ENCODE data around the gene ESR1. TPM values are rescaled to one million over a fixed set of nuclear protein-coding genes. Genes with fewer than 3 reads are reported as not detected.
A peak's percentile ranks its signal among the peaks of the same experiment; 100 is the strongest.
"Not testable (repeated sequence)": the region's sequence is repeated elsewhere in the genome, so short reads cannot be mapped to it uniquely, and the experiment has no call there.

ESR1 gene
- polyA plus RNA-seq, 1 donor (not counting 4 experiments of a cell fraction or from before 2014, with no cell fraction given) = 0.22 TPM

- H3K9me1 ChIP-seq (ENCODE audit: control insufficient read depth, extremely low read depth, insufficient read depth, low read length) = no peaks in the 10 kb centered on the region
- no peaks in the 10 kb centered on the region for H3K79me2 ChIP-seq (ENCODE audit: control insufficient read depth, insufficient read depth, low read length)
- peak overlapping the region; percentile 19 for H2AFZ ChIP-seq (ENCODE audit: control insufficient read depth, low read length)
- no peak overlapping the region for H3K27ac ChIP-seq (ENCODE audit: control insufficient read depth, insufficient read depth, low read length)
- H3K36me3 ChIP-seq (ENCODE audit: control insufficient read depth in 2 of 2, extremely low read depth in 1 of 2, insufficient read depth in 2 of 2, low read length in 2 of 2) = no peaks in the 10 kb centered on the region
- no peak overlapping the region for H3K4me2 ChIP-seq (ENCODE audit: control insufficient read depth, extremely low read depth, insufficient read depth, low read depth, low read length)
- DNase-seq (ENCODE audit: low read depth, low spot score) (no peak), FAIRE-seq (peak; percentile 9)
- H3K9me3 ChIP-seq (ENCODE audit: control insufficient read depth, low read depth, low read length) = no peaks in the 10 kb centered on the region
- dilution Hi-C loops (cut with MboI; ENCODE audit: extremely low pct_ligation_motif_present, low sequenced_read_pairs) = no loop called here
- H4K20me1 ChIP-seq (ENCODE audit: control insufficient read depth, extremely low read depth, insufficient read depth, low read length) = no peaks in the 10 kb centered on the region
- H3K9ac ChIP-seq (ENCODE audit: control insufficient read depth, extremely low read depth, insufficient read depth, low read length) = no peak overlapping the region
- TF ChIP-seq CTCF (optimal IDR thresholded peaks at IDR 0.05 in 1 of 3, IDR thresholded peaks at IDR 0.05 in 1 of 3, conservative IDR thresholded peaks at IDR 0.05 in 1 of 3; ENCODE audit: extremely low read depth in 1 of 3, insufficient read depth in 2 of 3, low read length in 3 of 3) (no peak), EZH2 (IDR thresholded peaks at IDR 0.05; ENCODE audit: low read length) (no peak)
- H3K27me3 ChIP-seq (ENCODE audit: control insufficient read depth, extremely low read depth, insufficient read depth, low read length) = no peaks in the 10 kb centered on the region
- H3K4me1 ChIP-seq (ENCODE audit: control insufficient read depth, extremely low read depth, insufficient read depth, low read length) = peaks cover 3% of the 10 kb centered on the region
- no peak overlapping the region for H3K4me3 ChIP-seq (ENCODE audit: control insufficient read depth in 2 of 3, extremely low read depth in 1 of 3, insufficient read depth in 2 of 3, low read depth in 1 of 3, low read length in 3 of 3)
Measured at GRCh38 chr6:152135755-152136448, 328.4 kb downstream of the ESR1 start.

- Histone ChIP-seq H3K4me3 (ENCODE audit: control insufficient read depth in 2 of 3, extremely low read depth in 1 of 3, insufficient read depth in 2 of 3, low read depth in 1 of 3, low read length in 3 of 3) (no peak overlapping the region), H2AFZ (ENCODE audit: control insufficient read depth, low read length) (peak overlapping the region; percentile 19), H3K4me1 (ENCODE audit: control insufficient read depth, extremely low read depth, insufficient read depth, low read length) (peaks cover 3% of the 10 kb centered on the region), H3K9me1 (ENCODE audit: control insufficient read depth, extremely low read depth, insufficient read depth, low read length) (no peaks in the 10 kb centered on the region), H3K9me3 (ENCODE audit: control insufficient read depth, low read depth, low read length) (no peaks in the 10 kb centered on the region), H4K20me1 (ENCODE audit: control insufficient read depth, extremely low read depth, insufficient read depth, low read length) (no peaks in the 10 kb centered on the region), H3K9ac (ENCODE audit: control insufficient read depth, extremely low read depth, insufficient read depth, low read length) (no peak overlapping the region), H3K27me3 (ENCODE audit: control insufficient read depth, extremely low read depth, insufficient read depth, low read length) (no peaks in the 10 kb centered on the region), H3K4me2 (ENCODE audit: control insufficient read depth, extremely low read depth, insufficient read depth, low read depth, low read length) (no peak overlapping the region), H3K36me3 (ENCODE audit: control insufficient read depth in 2 of 2, extremely low read depth in 1 of 2, insufficient read depth in 2 of 2, low read length in 2 of 2) (no peaks in the 10 kb centered on the region), H3K79me2 (ENCODE audit: control insufficient read depth, insufficient read depth, low read length) (no peaks in the 10 kb centered on the region), H3K27ac (ENCODE audit: control insufficient read depth, insufficient read depth, low read length) (no peak overlapping the region)
- FAIRE-seq = peak; percentile 55
- no peak for DNase-seq (ENCODE audit: low read depth, low spot score)
- TF ChIP-seq CTCF (optimal IDR thresholded peaks at IDR 0.05 in 1 of 3, IDR thresholded peaks at IDR 0.05 in 1 of 3, conservative IDR thresholded peaks at IDR 0.05 in 1 of 3; ENCODE audit: extremely low read depth in 1 of 3, insufficient read depth in 2 of 3, low read length in 3 of 3) = peak in 1 of 3 experiments; percentile 18
- no peak for TF ChIP-seq EZH2 (IDR thresholded peaks at IDR 0.05; ENCODE audit: low read length)
- dilution Hi-C loops (cut with MboI; ENCODE audit: extremely low pct_ligation_motif_present, low sequenced_read_pairs) = no loop called here
Measured at GRCh38 chr6:152136449-152136825, 329.0 kb downstream of the ESR1 start.

GRCh38 chr6:152138344-152138743, 330.9 kb downstream of the ESR1 start:
- H3K79me2 ChIP-seq (ENCODE audit: control insufficient read depth, insufficient read depth, low read length); H4K20me1 ChIP-seq (ENCODE audit: control insufficient read depth, extremely low read depth, insufficient read depth, low read length); DNase-seq (ENCODE audit: low read depth, low spot score); H3K9ac ChIP-seq (ENCODE audit: control insufficient read depth, extremely low read depth, insufficient read depth, low read length); H3K27ac ChIP-seq (ENCODE audit: control insufficient read depth, insufficient read depth, low read length); H2AFZ ChIP-seq (ENCODE audit: control insufficient read depth, low read length); FAIRE-seq; dilution Hi-C loops (cut with MboI; ENCODE audit: extremely low pct_ligation_motif_present, low sequenced_read_pairs); H3K27me3 ChIP-seq (ENCODE audit: control insufficient read depth, extremely low read depth, insufficient read depth, low read length); H3K4me1 ChIP-seq (ENCODE audit: control insufficient read depth, extremely low read depth, insufficient read depth, low read length); H3K9me1 ChIP-seq (ENCODE audit: control insufficient read depth, extremely low read depth, insufficient read depth, low read length); H3K4me3 ChIP-seq (ENCODE audit: control insufficient read depth in 2 of 3, extremely low read depth in 1 of 3, insufficient read depth in 2 of 3, low read depth in 1 of 3, low read length in 3 of 3); H3K36me3 ChIP-seq (ENCODE audit: control insufficient read depth in 2 of 2, extremely low read depth in 1 of 2, insufficient read depth in 2 of 2, low read length in 2 of 2); H3K4me2 ChIP-seq (ENCODE audit: control insufficient read depth, extremely low read depth, insufficient read depth, low read depth, low read length); H3K9me3 ChIP-seq (ENCODE audit: control insufficient read depth, low read depth, low read length): not testable (repeated sequence)

Measured in keratinocyte (primary cell).